Tibial nerve (tissue), 4 donors: ENCODE results near the gene UTY. TPM values are rescaled to one million over a fixed set of nuclear protein-coding genes. Genes with fewer than 3 reads are reported as not detected.

Experiments
- DNase-seq, 2 donors: peaks; one replicate each; pipeline ENCODE4 v3.0.0-alpha.2; 2019; ENCODE audit warnings: low spot score in 2 of 2
- H3K27ac ChIP-seq, 4 donors: fragments of 200-600 bp; sonication (generic) in 3 of 4; one replicate each; pipeline ENCODE4 v1.5.1; 2017 to 2019; ENCODE audit warnings: mild to moderate bottlenecking in 1 of 4
- H3K27me3 ChIP-seq, 2 donors: fragments of 200-600 bp; sonication (generic) in 1 of 2; one replicate each; pipeline versions ENCODE4 v1.5.1 to v1.6.0; 2017 to 2019
- H3K36me3 ChIP-seq, 3 donors: fragments of 200-600 bp; sonication (generic); one replicate each; pipeline ENCODE4 v1.5.1; 2018 to 2019
- H3K4me1 ChIP-seq, 4 donors: fragments of 200-600 bp; sonication (generic) in 3 of 4; one replicate each; pipeline ENCODE4 v1.5.1; 2017 to 2019
- H3K4me3 ChIP-seq, 4 donors: fragments of 200-600 bp; sonication (generic) in 3 of 4; one replicate each; pipeline ENCODE4 v1.5.1; 2017 to 2019; ENCODE audit warnings: mild to moderate bottlenecking in 1 of 4, moderate library complexity in 1 of 4
- H3K9me3 ChIP-seq, 4 donors: fragments of 200-600 bp; sonication (generic) in 3 of 4; one replicate each; pipeline ENCODE4 v1.5.1; 2017 to 2019
- EP300 ChIP-seq, 2 donors: sonication (generic); formaldehyde crosslinking; IDR thresholded peaks; one replicate each; pipeline ENCODE4 v1.6.1; 2017; ENCODE audit warnings: antibody characterized with exemption in 2 of 2, mild to moderate bottlenecking in 1 of 2
- POLR2A ChIP-seq, 2 donors: fragments of 450-650 bp; IDR thresholded peaks; one replicate each; pipeline ENCODE4 v1.6.1; 2017; ENCODE audit warnings: antibody characterized with exemption in 2 of 2, mild to moderate bottlenecking in 2 of 2, moderate library complexity in 2 of 2
- WGBS, 2 donors: methylation state at CpG; one replicate each; pipeline ENCODE4 v1.1.5; 2018; 5-methylcytosine and 5-hydroxymethylcytosine counted together
- total RNA-seq, 4 donors: library from RNA; depleted of rRNA; stranded (reverse); fragments of >200 nt; gene quantifications; one replicate each; pipeline ENCODE4 v1.1.0, GENCODE V29; 2016
- TF ChIP-seq, protein P1 (sequence below), 5 experiments: fragments of 200-600 bp in 3 of 5; fragments of 450-650 bp in 2 of 5; sonication (generic) in 3 of 5; IDR thresholded peaks; one replicate each; pipeline ENCODE4 v1.5.1; 2016 to 2019; ENCODE audit warnings: antibody characterized with exemption in 5 of 5, mild to moderate bottlenecking in 3 of 5, moderate library complexity in 2 of 5

The UTY gene
- total RNA-seq, 4 donors from 2014 or later: 0.60 to 53.0 (median 52.9) TPM; not detected in 1

DNA sequence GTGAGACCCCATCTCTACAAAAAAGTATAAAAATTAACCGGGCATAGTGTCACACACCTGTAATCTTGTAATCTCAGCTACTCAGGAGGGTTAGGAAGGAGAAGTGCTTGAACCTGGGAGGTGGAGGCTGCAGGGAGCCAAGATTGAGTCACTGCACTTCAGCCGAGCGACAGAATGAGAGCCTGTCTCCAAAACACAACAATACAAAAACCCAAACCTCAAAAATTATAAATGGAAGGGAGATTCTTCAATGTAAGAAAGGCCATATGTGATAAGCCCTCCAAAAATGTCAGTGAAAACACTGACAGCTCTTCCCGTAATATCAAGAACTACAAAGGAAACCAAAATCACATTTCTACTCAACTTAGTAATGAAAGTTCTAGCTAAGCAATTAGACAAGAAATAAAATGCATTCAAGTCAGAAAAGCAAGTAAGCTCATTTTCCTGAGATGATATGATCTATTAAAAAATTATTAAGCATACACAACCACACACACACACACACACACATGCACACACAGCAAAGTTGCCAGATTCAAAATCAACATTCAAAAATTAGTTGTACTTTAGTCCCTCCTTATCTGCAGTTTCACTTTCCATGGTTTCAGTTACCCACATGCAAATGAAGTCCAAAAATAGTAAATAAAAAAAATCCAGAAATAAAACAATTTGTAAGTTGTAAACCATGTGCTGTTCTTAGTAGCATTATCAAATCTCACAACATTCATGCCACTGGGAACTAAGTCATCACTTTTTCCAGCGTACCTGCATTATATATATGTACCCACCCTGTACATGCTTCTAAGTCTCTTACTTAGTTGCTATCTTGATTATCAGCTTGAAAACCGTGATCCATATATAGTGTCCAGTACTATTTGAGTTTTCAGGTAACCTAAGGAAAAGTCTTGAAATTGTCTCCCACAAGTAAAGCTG lies 108.7 kb downstream of the UTY start:
- WGBS, 2 donors: 86% methylated on average over 4 of the region's 6 CpGs; no CpG with 5 or more reads in 1 of the 2 donors
- Histone ChIP-seq H3K27me3 (no peaks in the 10 kb centered on the region), H3K27ac (no peak overlapping the region), H3K4me3 (no peak overlapping the region), H3K9me3 (no peaks in the 10 kb centered on the region), H3K4me1 (peaks cover 0 to 6% (median 0%) of the 10 kb centered on the region in 4 donors), H3K36me3 (no peaks in the 10 kb centered on the region)
- TF ChIP-seq EP300 (IDR thresholded peaks at IDR 0.05) (no peak), POLR2A (IDR thresholded peaks at IDR 0.05) (no peak)
- TF ChIP-seq, protein P1, sequence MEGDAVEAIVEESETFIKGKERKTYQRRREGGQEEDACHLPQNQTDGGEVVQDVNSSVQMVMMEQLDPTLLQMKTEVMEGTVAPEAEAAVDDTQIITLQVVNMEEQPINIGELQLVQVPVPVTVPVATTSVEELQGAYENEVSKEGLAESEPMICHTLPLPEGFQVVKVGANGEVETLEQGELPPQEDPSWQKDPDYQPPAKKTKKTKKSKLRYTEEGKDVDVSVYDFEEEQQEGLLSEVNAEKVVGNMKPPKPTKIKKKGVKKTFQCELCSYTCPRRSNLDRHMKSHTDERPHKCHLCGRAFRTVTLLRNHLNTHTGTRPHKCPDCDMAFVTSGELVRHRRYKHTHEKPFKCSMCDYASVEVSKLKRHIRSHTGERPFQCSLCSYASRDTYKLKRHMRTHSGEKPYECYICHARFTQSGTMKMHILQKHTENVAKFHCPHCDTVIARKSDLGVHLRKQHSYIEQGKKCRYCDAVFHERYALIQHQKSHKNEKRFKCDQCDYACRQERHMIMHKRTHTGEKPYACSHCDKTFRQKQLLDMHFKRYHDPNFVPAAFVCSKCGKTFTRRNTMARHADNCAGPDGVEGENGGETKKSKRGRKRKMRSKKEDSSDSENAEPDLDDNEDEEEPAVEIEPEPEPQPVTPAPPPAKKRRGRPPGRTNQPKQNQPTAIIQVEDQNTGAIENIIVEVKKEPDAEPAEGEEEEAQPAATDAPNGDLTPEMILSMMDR (IDR thresholded peaks at IDR 0.05): no peak
- no peak for DNase-seq

DNA sequence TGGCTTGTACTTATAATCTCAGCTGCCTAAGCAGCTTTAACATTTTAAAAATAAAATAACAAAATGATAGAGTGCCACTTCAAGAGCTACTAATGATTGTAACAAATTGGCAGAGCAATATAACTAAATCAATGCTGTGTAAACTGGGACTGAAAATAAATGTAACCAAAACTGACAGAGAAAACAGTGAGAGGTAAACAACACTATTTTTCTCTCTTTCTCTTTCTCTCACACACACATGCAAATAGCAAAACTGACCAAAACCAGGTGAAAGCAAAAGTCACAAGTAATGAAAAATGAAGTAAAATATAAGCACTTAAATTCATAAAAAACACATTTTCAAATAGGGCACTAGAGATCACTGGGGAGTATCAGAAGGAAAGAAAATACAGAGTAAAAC lies 109.6 kb downstream of the UTY start:
- H3K4me1 ChIP-seq: peaks cover 0 to 6% (median 0%) of the 10 kb centered on the region in 4 donors
- no peak for DNase-seq
- H3K9me3 ChIP-seq: no peaks in the 10 kb centered on the region
- no peaks in the 10 kb centered on the region for H3K27me3 ChIP-seq
- TF ChIP-seq EP300 (IDR thresholded peaks at IDR 0.05) (no peak), POLR2A (IDR thresholded peaks at IDR 0.05) (no peak)
- TF ChIP-seq, protein P1 (IDR thresholded peaks at IDR 0.05): no peak
- no peak overlapping the region for H3K4me3 ChIP-seq
- H3K27ac ChIP-seq: no peak overlapping the region
- H3K36me3 ChIP-seq: no peaks in the 10 kb centered on the region

DNA sequence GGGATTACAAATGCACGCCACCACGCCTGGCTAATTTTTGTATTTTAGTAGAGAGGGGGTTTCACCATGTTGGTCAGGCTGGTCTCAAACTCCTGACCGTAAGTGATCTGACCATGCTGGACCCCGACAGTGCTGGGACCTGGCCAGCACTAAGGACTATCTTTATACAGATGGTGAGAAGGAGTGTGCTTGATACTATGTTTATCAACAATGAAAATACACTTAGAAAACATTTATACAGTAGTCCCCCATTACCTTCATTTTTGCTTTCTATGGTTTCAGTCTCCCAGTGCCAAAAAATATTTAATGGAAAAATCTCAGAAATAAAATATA lies 111.4 kb downstream of the UTY start:
- 96% methylated on average over 4 of the region's 4 CpGs; no CpG with 5 or more reads in 1 of the 2 donors for WGBS, 2 donors
- peaks cover 0 to 6% (median 0%) of the 10 kb centered on the region in 4 donors for H3K4me1 ChIP-seq

DNA sequence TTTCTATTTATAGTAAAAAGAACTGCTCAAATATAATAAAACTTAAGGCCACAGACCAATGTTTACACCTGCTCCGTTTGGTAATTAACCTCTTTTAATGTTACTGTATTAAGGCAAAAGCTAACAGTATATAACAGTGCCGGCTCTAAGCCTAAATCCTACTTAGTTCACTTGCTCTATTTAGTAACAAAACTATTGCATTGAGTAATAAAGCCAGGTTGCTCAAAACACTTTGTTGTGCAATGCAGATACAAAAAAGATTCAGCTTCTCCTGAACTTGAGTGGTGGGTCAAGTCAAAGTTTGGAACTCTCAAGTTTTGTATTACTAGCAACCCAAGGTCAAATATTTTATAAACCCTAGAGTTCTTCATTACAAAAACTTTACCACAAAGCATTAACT lies 116.2 kb downstream of the UTY start:
- no peak for DNase-seq
- Histone ChIP-seq H3K27ac (no peak overlapping the region), H3K36me3 (peaks cover 0 to 9% (median 0%) of the 10 kb centered on the region in 3 donors), H3K27me3 (no peaks in the 10 kb centered on the region), H3K4me1 (no peaks in the 10 kb centered on the region), H3K4me3 (no peak overlapping the region), H3K9me3 (no peaks in the 10 kb centered on the region)
- 78% methylated on average over 2 of the region's 2 CpGs; no CpG with 5 or more reads in 1 of the 2 donors for WGBS, 2 donors
- no peak for TF ChIP-seq EP300 (IDR thresholded peaks at IDR 0.05)
- TF ChIP-seq, protein P1 (IDR thresholded peaks at IDR 0.05): no peak
- no peak for TF ChIP-seq POLR2A (IDR thresholded peaks at IDR 0.05)

More for the DNA sequence above, 111.4 kb downstream of the UTY start:
- no peak overlapping the region for H3K4me3 ChIP-seq
- no peaks in the 10 kb centered on the region for H3K9me3 ChIP-seq
- H3K36me3 ChIP-seq: no peaks in the 10 kb centered on the region
- no peak overlapping the region for H3K27ac ChIP-seq
- TF ChIP-seq EP300 (IDR thresholded peaks at IDR 0.05) (no peak), POLR2A (IDR thresholded peaks at IDR 0.05) (no peak)
- TF ChIP-seq, protein P1 (IDR thresholded peaks at IDR 0.05): no peak
- no peaks in the 10 kb centered on the region for H3K27me3 ChIP-seq
- DNase-seq: no peak

DNA sequence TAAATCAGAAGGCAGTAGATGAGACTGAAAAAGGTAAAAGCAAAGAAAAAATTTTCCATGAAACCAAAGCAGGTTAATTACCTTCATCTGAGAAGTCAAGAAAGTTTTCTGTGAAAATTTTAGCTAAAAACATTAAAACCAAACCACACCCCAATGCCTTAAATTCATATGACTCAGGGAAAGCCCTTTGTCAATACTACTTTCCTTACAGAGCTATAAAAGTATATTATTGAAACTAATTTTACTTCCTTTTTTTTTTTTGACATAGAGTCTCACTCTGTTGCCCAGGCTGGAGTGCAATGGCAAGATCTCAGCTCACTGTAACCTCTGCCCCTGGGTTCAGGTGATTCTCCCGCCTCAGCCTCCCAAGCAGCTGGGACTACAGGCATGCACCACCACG lies 117.2 kb downstream of the UTY start:
- H3K36me3 ChIP-seq: peaks cover 0 to 9% (median 0%) of the 10 kb centered on the region in 3 donors
- no peak for DNase-seq
- H3K9me3 ChIP-seq: no peaks in the 10 kb centered on the region
- H3K27me3 ChIP-seq: no peaks in the 10 kb centered on the region
- 100% methylated on average over 2 of the region's 2 CpGs; no CpG with 5 or more reads in 1 of the 2 donors for WGBS, 2 donors
- no peaks in the 10 kb centered on the region for H3K4me1 ChIP-seq
- H3K27ac ChIP-seq: no peak overlapping the region
- H3K4me3 ChIP-seq: no peak overlapping the region
- TF ChIP-seq EP300 (IDR thresholded peaks at IDR 0.05) (no peak), POLR2A (IDR thresholded peaks at IDR 0.05) (no peak)
- TF ChIP-seq, protein P1 (IDR thresholded peaks at IDR 0.05): no peak
